ENCODE measurements around the gene HCN2. TPM values are rescaled to one million over a fixed set of nuclear protein-coding genes. Genes with fewer than 3 reads are reported as not detected.
"Not testable (repeated sequence)": the region's sequence is repeated elsewhere in the genome, so short reads cannot be mapped to it uniquely, and the experiment has no call there.

Gene HCN2
- total RNA-seq, 2 experiments from 2014 or later: 2.1 TPM

GRCh38 chr19:604355-604754 is 14.7 kb downstream of the HCN2 start:
- H3K4me1 ChIP-seq (ENCODE audit: insufficient read depth, low read length): peaks cover 19% of the 10 kb centered on the region
- DNase-seq (peak in 5 of 14 experiments; percentile 16 to 75 (median 37)), ATAC-seq (ENCODE audit: poor library complexity) (peak; percentile 74)
- no peaks in the 10 kb centered on the region for H3K9me3 Mint-ChIP-seq
- H3K4me1 Mint-ChIP-seq (ENCODE audit: low read depth): no peaks in the 10 kb centered on the region
- H3K9me3 ChIP-seq (ENCODE audit: control insufficient read depth in 1 of 2, insufficient read depth in 1 of 2, low read length in 2 of 2): peaks cover 0 to 8% of the 10 kb centered on the region in 2 experiments
- no peak overlapping the region for H3K27ac ChIP-seq (ENCODE audit: low read depth in 1 of 2, low read length in 2 of 2)
- H3K36me3 ChIP-seq (ENCODE audit: insufficient read depth, low read length): no peaks in the 10 kb centered on the region
- H3K36me3 Mint-ChIP-seq (ENCODE audit: low read depth): no peaks in the 10 kb centered on the region
- CTCF ChIA-PET: no interaction called here
- TF ChIP-seq, protein P1, sequence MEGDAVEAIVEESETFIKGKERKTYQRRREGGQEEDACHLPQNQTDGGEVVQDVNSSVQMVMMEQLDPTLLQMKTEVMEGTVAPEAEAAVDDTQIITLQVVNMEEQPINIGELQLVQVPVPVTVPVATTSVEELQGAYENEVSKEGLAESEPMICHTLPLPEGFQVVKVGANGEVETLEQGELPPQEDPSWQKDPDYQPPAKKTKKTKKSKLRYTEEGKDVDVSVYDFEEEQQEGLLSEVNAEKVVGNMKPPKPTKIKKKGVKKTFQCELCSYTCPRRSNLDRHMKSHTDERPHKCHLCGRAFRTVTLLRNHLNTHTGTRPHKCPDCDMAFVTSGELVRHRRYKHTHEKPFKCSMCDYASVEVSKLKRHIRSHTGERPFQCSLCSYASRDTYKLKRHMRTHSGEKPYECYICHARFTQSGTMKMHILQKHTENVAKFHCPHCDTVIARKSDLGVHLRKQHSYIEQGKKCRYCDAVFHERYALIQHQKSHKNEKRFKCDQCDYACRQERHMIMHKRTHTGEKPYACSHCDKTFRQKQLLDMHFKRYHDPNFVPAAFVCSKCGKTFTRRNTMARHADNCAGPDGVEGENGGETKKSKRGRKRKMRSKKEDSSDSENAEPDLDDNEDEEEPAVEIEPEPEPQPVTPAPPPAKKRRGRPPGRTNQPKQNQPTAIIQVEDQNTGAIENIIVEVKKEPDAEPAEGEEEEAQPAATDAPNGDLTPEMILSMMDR (IDR thresholded peaks at IDR 0.05): no peak
- intact Hi-C loops (cut with DNase I, micrococcal nuclease): no loop called here
- no peaks in the 10 kb centered on the region for H3K27me3 ChIP-seq (ENCODE audit: control insufficient read depth in 1 of 2, insufficient read depth in 2 of 2, low read length in 2 of 2)
- H3K4me3 Mint-ChIP-seq: no peak overlapping the region
- no peak overlapping the region for H3K27ac Mint-ChIP-seq
- H3K4me3 ChIP-seq (ENCODE audit: low read length): no peak overlapping the region
- H3K27me3 Mint-ChIP-seq: no peaks in the 10 kb centered on the region
- POLR2A ChIA-PET: no interaction called here

GRCh38 chr19:605061-605971 is 15.6 kb downstream of the HCN2 start:
- H3K27ac ChIP-seq (ENCODE audit: low read depth in 1 of 2, low read length in 2 of 2); H3K27me3 ChIP-seq (ENCODE audit: control insufficient read depth in 1 of 2, insufficient read depth in 2 of 2, low read length in 2 of 2); H3K4me3 Mint-ChIP-seq; H3K27ac Mint-ChIP-seq; H3K36me3 ChIP-seq (ENCODE audit: insufficient read depth, low read length); POLR2A ChIA-PET; H3K36me3 Mint-ChIP-seq (ENCODE audit: low read depth); H3K27me3 Mint-ChIP-seq; H3K9me3 ChIP-seq (ENCODE audit: control insufficient read depth in 1 of 2, insufficient read depth in 1 of 2, low read length in 2 of 2); ATAC-seq (ENCODE audit: poor library complexity); H3K4me3 ChIP-seq (ENCODE audit: low read length); H3K9me3 Mint-ChIP-seq; H3K4me1 Mint-ChIP-seq (ENCODE audit: low read depth); intact Hi-C loops (cut with DNase I, micrococcal nuclease): not testable (repeated sequence)
- DNase-seq: peak in 1 of 14 experiments; percentile 54
- CTCF ChIA-PET: interaction anchor here (1.4 kb wide), 1 partner anchor 21 kb away, joined by 3 read pairs; no protein-coding TSS in a partner anchor
- H3K4me1 ChIP-seq (ENCODE audit: insufficient read depth, low read length): peaks cover 29% of the 10 kb centered on the region

DNA sequence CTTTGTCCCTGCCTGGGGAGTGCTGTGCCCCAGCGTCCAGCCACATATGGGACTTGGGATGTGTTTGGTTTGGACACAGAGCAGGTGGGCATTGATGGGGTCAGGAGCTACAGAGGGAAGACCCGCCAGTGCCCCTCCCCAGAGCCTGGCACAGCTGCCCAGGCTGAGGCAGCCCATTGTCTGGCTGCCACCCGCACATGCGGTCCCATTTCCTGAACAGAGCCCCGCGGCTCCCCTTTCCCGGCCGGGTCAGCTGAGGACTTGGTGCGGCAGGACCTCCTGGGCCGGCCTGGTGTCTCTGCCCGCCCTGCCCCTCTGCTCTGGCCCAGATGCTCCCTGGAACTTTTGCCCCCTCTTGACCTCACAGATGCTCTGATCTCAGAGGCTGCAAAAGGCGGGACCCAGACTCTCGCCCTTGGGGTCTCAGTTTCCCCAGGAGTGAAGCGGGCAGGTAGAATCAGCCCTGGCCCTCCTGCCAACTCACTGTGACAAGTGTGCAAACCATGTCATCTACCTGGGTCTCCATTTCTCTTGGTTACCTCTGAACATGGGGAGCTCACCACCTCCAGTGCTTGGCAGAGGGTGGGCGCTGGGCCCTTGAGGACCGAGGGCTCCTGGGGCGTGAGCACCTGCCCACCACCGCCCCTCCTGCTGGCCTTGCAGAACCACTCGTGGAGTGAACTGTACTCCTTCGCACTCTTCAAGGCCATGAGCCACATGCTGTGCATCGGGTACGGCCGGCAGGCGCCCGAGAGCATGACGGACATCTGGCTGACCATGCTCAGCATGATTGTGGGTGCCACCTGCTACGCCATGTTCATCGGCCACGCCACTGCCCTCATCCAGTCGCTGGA is 17.8 kb downstream of the HCN2 start:
- DNase-seq (no peak), ATAC-seq (ENCODE audit: poor library complexity) (no peak)
- ChIA-PET POLR2A (no interaction called here), CTCF (no interaction called here)
- Mint-ChIP-seq H3K4me1 (ENCODE audit: low read depth) (peaks cover 22% of the 10 kb centered on the region), H3K4me3 (no peak overlapping the region), H3K27ac (no peak overlapping the region), H3K36me3 (ENCODE audit: low read depth) (no peaks in the 10 kb centered on the region), H3K9me3 (no peaks in the 10 kb centered on the region), H3K27me3 (no peaks in the 10 kb centered on the region)
- peaks cover 0 to 4% of the 10 kb centered on the region in 2 experiments for H3K9me3 ChIP-seq (ENCODE audit: control insufficient read depth in 1 of 2, insufficient read depth in 1 of 2, low read length in 2 of 2)
- H3K27me3 ChIP-seq (ENCODE audit: control insufficient read depth in 1 of 2, insufficient read depth in 2 of 2, low read length in 2 of 2): no peaks in the 10 kb centered on the region
- intact Hi-C loops (cut with DNase I, micrococcal nuclease): no loop called here
- H3K36me3 ChIP-seq (ENCODE audit: insufficient read depth, low read length): no peaks in the 10 kb centered on the region
- TF ChIP-seq, protein P1 (IDR thresholded peaks at IDR 0.05): no peak
- no peak overlapping the region for H3K27ac ChIP-seq (ENCODE audit: low read depth in 1 of 2, low read length in 2 of 2)
- H3K4me1 ChIP-seq (ENCODE audit: insufficient read depth, low read length): peaks cover 46% of the 10 kb centered on the region
- H3K4me3 ChIP-seq (ENCODE audit: low read length): no peak overlapping the region

All from CD4-positive, alpha-beta T cell (primary cell).